ENCODE data around the gene RANBP1.

- no peak for TF ChIP-seq CTCF (conservative IDR thresholded peaks at IDR 0.05; ENCODE audit: low read length)
- TF ChIP-seq EZH2phosphoT487 (IDR thresholded peaks at IDR 0.05; ENCODE audit: borderline replicate concordance, low read depth, low read length), result no peak
Observed at GRCh38 chr22:20135265-20135664, 19.4 kb downstream of the RANBP1 start.

Measured in OCI-LY7 (cell line).